ENCODE measurements around the gene PID1. TPM values are rescaled to one million over a fixed set of nuclear protein-coding genes. Genes with fewer than 3 reads are reported as not detected.

Gene PID1
- total RNA-seq, 1 experiment from 2014 or later, result 0.15 TPM

GRCh38 chr2:229118336-229118735 lies 152.8 kb downstream of the PID1 start:
- ATAC-seq, result no peak
- no peak for DNase-seq (ENCODE audit: low read depth, low spot score)
- H3K9me3 ChIP-seq (ENCODE audit: control insufficient read depth in 1 of 2, insufficient read depth in 1 of 2, low read depth in 1 of 2, low read length in 2 of 2), result no peaks in the 10 kb centered on the region
- BruUV-seq (replicated peaks), result no TSS peak
- no peaks in the 10 kb centered on the region for H4K20me1 ChIP-seq (ENCODE audit: insufficient read depth)
- no peak overlapping the region for H2AFZ ChIP-seq (ENCODE audit: low read depth, low read length, poor library complexity, severe bottlenecking)
- CTCF ChIA-PET, result no interaction called here
- H3K4me1 ChIP-seq (ENCODE audit: control insufficient read depth in 1 of 2, insufficient read depth in 2 of 2, low read length in 2 of 2), result no peaks in the 10 kb centered on the region
- H3K27me3 ChIP-seq (ENCODE audit: insufficient read depth, low read length), result no peaks in the 10 kb centered on the region
- H3K36me3 ChIP-seq (ENCODE audit: control insufficient read depth in 1 of 2, insufficient read depth in 2 of 2, low read length in 2 of 2), result no peaks in the 10 kb centered on the region
- H3K27ac ChIP-seq (ENCODE audit: low read depth, low read length), result no peak overlapping the region
- RAD21 ChIA-PET (ENCODE audit: low non-redundant PET in 1 of 2, low total read pairs in 2 of 2, uncharacterized antibody in 2 of 2, unreplicated experiment in 2 of 2), result no interaction called here
- no peaks in the 10 kb centered on the region for H3K9me2 ChIP-seq (ENCODE audit: insufficient read depth)
- H3K9ac ChIP-seq (ENCODE audit: low read length), result no peak overlapping the region
- H3K4me3 ChIP-seq (replicated peaks in 1 of 2; ENCODE audit: low read depth in 1 of 2, low read length in 2 of 2), result no peak overlapping the region
- intact Hi-C loops (cut with micrococcal nuclease), result no loop called here
- H3K4me2 ChIP-seq (ENCODE audit: low read length), result no peak overlapping the region
- POLR2A ChIA-PET, result no interaction called here
- no peak for TF ChIP-seq SRF (IDR thresholded peaks at IDR 0.05; ENCODE audit: low read depth)
- no peak for TF ChIP-seq EZH2phosphoT487 (IDR thresholded peaks at IDR 0.05; ENCODE audit: borderline replicate concordance)
- TF ChIP-seq REST (IDR thresholded peaks at IDR 0.05; ENCODE audit: low read depth), result no peak
- no peak for TF ChIP-seq CBX3 (IDR thresholded peaks at IDR 0.05; ENCODE audit: low read depth)
- no peak for TF ChIP-seq ZNF274 (IDR thresholded peaks at IDR 0.05; ENCODE audit: low read depth, low read length)
- no peak for TF ChIP-seq MAX (IDR thresholded peaks at IDR 0.05)
- TF ChIP-seq EGR1 (IDR thresholded peaks at IDR 0.05; ENCODE audit: low read depth), result no peak
- no peak for TF ChIP-seq RAD21 (IDR thresholded peaks at IDR 0.05; ENCODE audit: low read depth)
- no peak for TF ChIP-seq ATF3 (IDR thresholded peaks at IDR 0.05)
- no peak for TF ChIP-seq ZFX (IDR thresholded peaks at IDR 0.05)
- TF ChIP-seq TCF7L2 (IDR thresholded peaks at IDR 0.05; ENCODE audit: borderline replicate concordance, extremely low read depth, insufficient read depth, insufficient read length), result no peak
- no peak for TF ChIP-seq ELF1 (IDR thresholded peaks at IDR 0.05; ENCODE audit: borderline replicate concordance, low read depth)
- no peak for TF ChIP-seq FOSL1 (IDR thresholded peaks at IDR 0.05; ENCODE audit: low read depth)
- TF ChIP-seq ZBTB33 (IDR thresholded peaks at IDR 0.05; ENCODE audit: extremely low read depth, insufficient replicate concordance, low read length), result no peak
- no peak for TF ChIP-seq JUND (IDR thresholded peaks at IDR 0.05)
- no peak for TF ChIP-seq POLR2AphosphoS5 (IDR thresholded peaks at IDR 0.05; ENCODE audit: low read depth, low read length)
- no peak for TF ChIP-seq SP1 (IDR thresholded peaks at IDR 0.05; ENCODE audit: low read depth)
- no peak for TF ChIP-seq CTCF (IDR thresholded peaks at IDR 0.05 in 2 of 3, conservative IDR thresholded peaks at IDR 0.05 in 1 of 3; ENCODE audit: borderline replicate concordance in 1 of 3, insufficient read depth in 1 of 3, low read depth in 2 of 3, low read length in 2 of 3)
- TF ChIP-seq SIN3A (IDR thresholded peaks at IDR 0.05; ENCODE audit: low read depth), result no peak
- no peaks in the 10 kb centered on the region for H3K79me2 ChIP-seq (ENCODE audit: insufficient read depth, low read length)

Measured in HCT116 (cell line).